Large intestine (tissue), 3 donors: Measurements from ENCODE around the gene ETV4. TPM values are rescaled to one million over a fixed set of nuclear protein-coding genes. Genes with fewer than 3 reads are reported as not detected.
A peak's percentile ranks its signal among the peaks of the same experiment; 100 is the strongest.

ENCODE experiments used
- DNase-seq, 2 donors: peaks; one replicate each; pipeline versions ENCODE4 v3.0.0 to v3.0.0-alpha.2; 2013
- H3K27ac ChIP-seq: one replicate; pipeline ENCODE4 v1.5.1; 2013; ENCODE audit warnings: low read length
- H3K27me3 ChIP-seq: 2 replicates; pipeline ENCODE4 v1.6.1; 2013; ENCODE audit warnings: low read length; ENCODE audit not compliant: control insufficient read depth, insufficient read depth
- H3K36me3 ChIP-seq: 2 replicates; pipeline ENCODE4 v1.6.1; 2013; ENCODE audit warnings: low read length; ENCODE audit not compliant: control insufficient read depth, insufficient read depth
- H3K4me1 ChIP-seq: one replicate; pipeline ENCODE4 v1.6.1; 2013; ENCODE audit warnings: low read length; ENCODE audit not compliant: control insufficient read depth, insufficient read depth
- H3K4me3 ChIP-seq: one replicate; pipeline ENCODE4 v1.5.1; 2013; ENCODE audit warnings: low read length
- H3K9me3 ChIP-seq: one replicate; pipeline ENCODE4 v1.6.1; 2013; ENCODE audit warnings: mild to moderate bottlenecking, low read depth, low read length, moderate library complexity; ENCODE audit not compliant: control insufficient read depth
- WGBS: methylation state at CpG from one replicate; pipeline ENCODE4 v1.1.5; 2013; ENCODE audit warnings: low lambda C conversion rate; ENCODE audit not compliant: insufficient coverage; 5-methylcytosine and 5-hydroxymethylcytosine counted together
- polyA plus RNA-seq: library from polyadenylated mRNA; unstranded; fragments of 120-200 nt; gene quantifications from one replicate; pipeline ENCODE4 v1.2.1, GENCODE V29; 2013

ETV4 gene
- polyA plus RNA-seq, 1 donor = 21.6 TPM

DNA sequence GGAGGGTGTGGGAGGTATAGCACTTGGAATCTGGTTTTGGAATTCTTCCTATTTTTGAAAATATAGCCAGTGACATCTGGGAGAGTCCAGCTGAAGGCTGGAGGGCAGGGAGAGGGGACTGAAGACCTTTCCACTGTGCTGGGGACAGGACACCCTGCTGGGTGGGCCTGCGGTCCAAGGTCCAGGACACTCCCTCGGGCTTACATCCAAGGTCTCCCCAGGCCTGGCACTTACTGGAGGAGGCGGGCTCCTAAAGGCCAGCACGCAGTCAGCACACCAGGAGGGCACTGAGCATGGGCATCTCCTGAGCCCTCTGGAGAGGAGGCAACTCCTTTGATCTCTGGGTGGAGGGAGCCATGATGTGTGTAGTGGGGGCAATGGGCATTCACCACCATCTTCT is 35.5 kb upstream of the ETV4 start:
- H3K27ac ChIP-seq = peak overlapping the region; percentile 39
- peaks cover 56% of the 10 kb centered on the region for H3K4me1 ChIP-seq
- H3K27me3 ChIP-seq = no peaks in the 10 kb centered on the region
- peak; percentile 67 to 80 for DNase-seq
- H3K36me3 ChIP-seq = no peaks in the 10 kb centered on the region
- 60% methylated on average over 1 of the region's 4 CpGs for WGBS
- H3K9me3 ChIP-seq = no peaks in the 10 kb centered on the region
- no peak overlapping the region for H3K4me3 ChIP-seq

DNA sequence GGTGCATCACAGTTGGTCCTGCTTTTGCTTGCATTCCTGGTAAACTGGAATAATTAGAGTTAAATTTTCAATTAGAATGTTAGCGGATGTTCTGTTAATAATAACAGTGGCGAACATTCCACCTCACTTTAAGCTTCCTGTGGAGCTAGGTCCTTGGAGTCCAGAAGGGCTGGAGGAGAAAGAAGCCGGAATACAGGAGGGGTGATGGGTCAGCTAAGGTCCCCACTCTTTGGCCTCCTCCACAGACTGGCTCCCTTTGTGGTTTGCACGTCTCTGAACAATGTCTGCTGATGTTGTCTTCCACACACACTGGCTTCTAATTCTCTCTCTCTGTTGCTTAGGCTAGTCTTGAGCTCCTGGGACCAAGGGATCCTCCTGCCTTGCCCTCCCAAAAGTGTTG is 35.0 kb upstream of the ETV4 start:
- Histone ChIP-seq H3K9me3 (no peaks in the 10 kb centered on the region), H3K27me3 (no peaks in the 10 kb centered on the region), H3K4me1 (peaks cover 60% of the 10 kb centered on the region), H3K36me3 (no peaks in the 10 kb centered on the region), H3K27ac (peak overlapping the region; percentile 39), H3K4me3 (no peak overlapping the region)
- WGBS = no CpG with 5 or more reads among the region's 4 CpGs
- peak in 1 of 2 donors; percentile 28 for DNase-seq

DNA sequence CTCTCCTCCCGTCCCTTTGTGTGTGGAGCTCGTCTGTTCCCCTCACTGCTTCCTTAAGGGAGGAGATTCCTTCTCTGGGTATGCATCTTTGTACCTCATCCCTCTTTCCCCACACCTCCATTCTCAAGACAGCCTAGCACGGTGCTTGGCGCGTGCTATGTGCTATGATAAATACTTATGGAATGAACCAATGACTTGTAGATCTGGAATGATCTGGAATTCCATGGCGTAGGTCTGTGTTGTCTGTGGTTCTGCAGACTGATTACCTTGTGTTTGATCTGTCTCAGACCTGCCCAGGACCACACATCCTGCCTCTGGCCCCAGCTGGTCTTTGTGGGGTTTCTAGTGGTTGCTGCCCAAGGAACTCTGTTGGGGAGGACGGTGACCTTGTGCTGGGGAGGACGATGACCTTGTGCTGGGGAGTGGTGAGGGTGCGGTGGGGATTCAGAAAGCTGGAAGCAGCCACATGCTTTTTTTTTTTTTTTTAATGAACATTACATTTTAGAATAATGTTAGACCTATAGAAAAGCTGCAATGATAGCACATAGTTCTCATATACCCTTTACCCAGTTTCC is 33.5 kb upstream of the ETV4 start:
- Histone ChIP-seq H3K27ac (peak overlapping the region; percentile 64), H3K4me3 (no peak overlapping the region), H3K27me3 (no peaks in the 10 kb centered on the region), H3K9me3 (no peaks in the 10 kb centered on the region), H3K36me3 (no peaks in the 10 kb centered on the region), H3K4me1 (peaks cover 65% of the 10 kb centered on the region)
- DNase-seq = peak; percentile 48 to 70
- WGBS = no CpG with 5 or more reads among the region's 9 CpGs

DNA sequence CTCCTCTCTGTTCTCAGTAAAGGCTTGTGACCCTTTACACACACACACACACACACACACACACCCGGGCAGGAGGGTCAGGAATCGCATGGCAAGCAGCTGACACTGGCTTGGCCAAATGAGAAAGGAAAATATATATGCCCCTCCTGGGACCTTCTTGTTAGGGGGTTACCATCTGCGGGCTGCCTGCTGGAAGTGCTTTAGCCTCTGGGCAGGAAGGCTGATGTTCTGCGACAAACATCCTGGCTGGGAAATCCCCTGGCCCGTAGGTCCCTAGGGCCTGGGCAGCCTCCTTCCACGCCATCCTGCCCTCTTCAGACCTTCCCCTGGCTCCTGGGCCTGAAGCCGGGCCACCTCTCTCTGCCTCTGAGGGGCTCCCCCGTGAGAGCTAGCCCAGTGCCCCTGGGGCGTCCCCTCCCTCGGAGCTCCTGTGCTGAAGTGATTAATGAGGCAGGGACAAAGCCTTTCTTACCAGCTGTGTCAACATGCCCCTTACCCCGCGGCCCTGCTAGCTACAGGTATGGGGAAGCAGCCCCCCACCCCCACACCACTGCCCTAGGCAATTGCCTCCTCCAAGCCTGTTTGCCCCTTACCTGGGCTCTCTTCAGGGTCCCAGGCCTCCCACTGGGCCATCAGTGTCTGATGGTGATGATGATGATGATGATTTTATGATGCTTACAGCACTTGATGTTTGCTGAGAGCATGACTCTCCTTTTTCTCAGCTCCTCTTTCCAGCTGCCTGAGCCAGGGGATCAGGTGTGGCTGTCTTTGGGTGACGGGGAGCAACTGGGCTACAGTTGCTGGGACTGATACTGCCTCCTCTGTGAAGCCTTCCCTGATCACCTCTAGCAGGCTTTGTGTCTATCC is 32.8 kb upstream of the ETV4 start:
- peak; percentile 77 to 90 for DNase-seq
- Histone ChIP-seq H3K36me3 (no peaks in the 10 kb centered on the region), H3K27me3 (no peaks in the 10 kb centered on the region), H3K4me1 (peaks cover 67% of the 10 kb centered on the region), H3K4me3 (no peak overlapping the region), H3K9me3 (no peaks in the 10 kb centered on the region), H3K27ac (peak overlapping the region; percentile 64)
- 20% methylated on average over 2 of the region's 13 CpGs for WGBS

DNA sequence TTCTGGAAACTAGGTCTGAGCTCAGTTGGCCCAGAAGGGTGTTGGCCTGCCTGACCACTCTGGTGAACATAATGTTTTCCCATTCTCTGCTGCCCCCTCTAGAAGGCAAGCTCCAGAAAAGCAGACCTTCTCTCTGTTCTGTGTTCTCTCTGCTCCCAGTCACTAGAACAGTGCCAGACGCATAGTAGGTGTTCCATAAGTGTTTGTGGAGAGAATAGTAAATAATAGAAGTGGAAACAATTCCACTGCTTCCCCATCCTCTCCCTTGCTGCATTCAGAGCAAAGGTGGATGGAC is 32.2 kb upstream of the ETV4 start:
- Histone ChIP-seq H3K27ac (peak overlapping the region; percentile 64), H3K9me3 (no peaks in the 10 kb centered on the region), H3K4me3 (no peak overlapping the region), H3K4me1 (peaks cover 65% of the 10 kb centered on the region), H3K36me3 (no peaks in the 10 kb centered on the region), H3K27me3 (no peaks in the 10 kb centered on the region)
- no peak for DNase-seq
- no CpG with 5 or more reads among the region's 1 CpG for WGBS

DNA sequence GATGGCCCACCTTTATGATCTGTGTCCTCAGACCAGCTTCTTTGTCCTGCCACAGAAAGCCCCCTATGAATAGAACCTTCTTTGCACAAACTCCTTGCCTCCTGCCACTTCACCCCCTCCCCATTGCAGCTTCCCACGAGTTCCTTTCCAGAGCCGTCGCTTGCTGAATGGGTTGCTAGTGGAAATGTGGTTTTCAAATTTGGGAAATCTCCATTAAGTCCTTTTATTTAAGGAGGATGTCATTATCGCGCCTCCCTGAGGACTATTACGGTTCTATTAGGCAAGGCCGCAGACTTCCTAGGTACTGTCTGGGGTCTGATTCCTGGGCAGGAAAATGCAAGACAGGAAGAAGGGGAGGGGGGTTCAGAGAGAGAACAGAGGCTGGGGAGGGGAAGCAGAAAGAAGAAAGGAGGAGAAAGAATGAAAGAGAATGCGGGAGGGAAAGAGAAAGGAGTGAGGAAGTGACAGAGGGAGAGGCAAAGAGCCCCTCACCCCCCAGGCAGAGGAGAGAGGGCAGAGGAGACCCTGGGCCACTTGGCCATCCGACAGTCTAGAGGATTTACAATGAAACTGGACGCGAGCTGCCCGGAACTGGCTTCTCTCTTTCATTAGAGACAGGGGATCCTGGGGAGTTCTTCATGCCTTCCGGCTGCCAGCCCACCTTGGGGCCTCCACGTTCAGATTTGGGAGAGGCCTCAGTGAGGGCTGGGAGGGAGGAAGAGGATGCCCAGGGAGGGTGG is 31.7 kb upstream of the ETV4 start:
- Histone ChIP-seq H3K4me3 (no peak overlapping the region), H3K27me3 (no peaks in the 10 kb centered on the region), H3K9me3 (no peaks in the 10 kb centered on the region), H3K36me3 (no peaks in the 10 kb centered on the region), H3K4me1 (peaks cover 68% of the 10 kb centered on the region), H3K27ac (peak overlapping the region; percentile 64)
- WGBS = 100% methylated on average over 1 of the region's 14 CpGs
- DNase-seq = peak in 1 of 2 donors; percentile 1

DNA sequence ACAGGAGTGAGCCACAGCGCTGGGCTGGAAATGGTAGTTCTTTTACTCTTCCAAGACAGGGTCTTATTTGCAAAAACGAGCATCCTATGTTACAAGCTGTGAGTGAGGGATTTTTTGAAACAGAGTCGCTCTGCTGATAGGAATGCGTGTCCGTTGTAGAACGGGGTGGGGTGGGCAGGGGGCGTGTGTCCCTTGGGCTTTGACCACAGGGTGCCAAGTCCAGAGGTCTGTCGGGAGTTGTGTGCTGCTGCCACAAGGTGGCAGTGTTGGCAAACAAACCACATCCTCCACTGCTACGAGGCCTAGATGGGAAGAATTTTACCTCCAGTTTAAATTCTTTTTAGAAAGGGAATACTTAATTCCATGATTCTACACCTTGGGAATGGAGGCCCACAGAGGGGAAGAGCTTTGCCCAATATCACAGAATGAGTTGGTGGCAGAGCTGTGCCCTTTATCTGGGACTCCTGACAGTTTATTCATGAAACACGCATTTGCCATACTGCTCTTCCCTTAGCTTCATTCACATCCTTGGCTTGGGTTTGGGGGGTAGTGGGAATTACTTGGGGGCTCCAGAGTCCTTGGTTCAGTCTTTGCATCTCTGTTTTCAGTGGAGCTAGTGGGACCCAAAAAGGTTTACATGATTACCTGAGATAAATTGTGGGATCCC is 30.6 kb upstream of the ETV4 start:
- no peak overlapping the region for H3K4me3 ChIP-seq
- H3K36me3 ChIP-seq = no peaks in the 10 kb centered on the region
- no peaks in the 10 kb centered on the region for H3K27me3 ChIP-seq
- DNase-seq = peak; percentile 83 to 86
- H3K9me3 ChIP-seq = no peaks in the 10 kb centered on the region
- no CpG with 5 or more reads among the region's 10 CpGs for WGBS
- peaks cover 68% of the 10 kb centered on the region for H3K4me1 ChIP-seq
- H3K27ac ChIP-seq = no peak overlapping the region

DNA sequence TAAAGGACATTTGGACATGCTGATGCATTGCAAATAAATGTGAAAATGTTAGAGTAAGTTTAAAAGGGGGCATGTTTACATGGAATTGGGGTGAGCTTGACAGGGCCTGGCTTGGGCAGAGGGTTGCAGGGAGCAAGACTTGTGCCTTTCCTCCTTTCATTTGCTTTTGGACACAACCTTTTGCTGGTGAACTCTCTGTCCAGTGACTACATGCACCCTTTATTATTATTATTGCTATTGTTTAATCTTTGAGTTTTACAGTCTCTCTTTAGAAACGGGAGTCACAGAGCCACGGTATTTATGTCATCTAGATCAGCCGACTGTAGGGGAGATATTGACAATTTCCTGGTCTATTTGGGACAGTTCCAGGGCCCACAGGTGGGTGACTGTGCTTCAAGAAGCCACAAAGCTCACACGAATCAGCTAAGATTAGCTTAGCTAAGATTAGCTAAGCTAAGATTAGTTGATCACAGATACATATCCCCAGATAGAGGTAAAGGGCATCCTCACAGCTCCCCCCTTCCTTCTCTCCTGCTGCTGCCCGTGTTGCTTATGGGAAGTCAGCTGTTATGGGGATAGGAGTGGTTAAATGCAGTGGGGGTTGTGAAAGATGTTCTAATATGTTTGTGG is 28.9 kb upstream of the ETV4 start:
- WGBS = no CpG with 5 or more reads among the region's 5 CpGs
- peak overlapping the region; percentile 74 for H3K27ac ChIP-seq
- H3K4me3 ChIP-seq = no peak overlapping the region
- peak in 1 of 2 donors; percentile 45 for DNase-seq
- peaks cover 59% of the 10 kb centered on the region for H3K4me1 ChIP-seq
- no peaks in the 10 kb centered on the region for H3K36me3 ChIP-seq
- no peaks in the 10 kb centered on the region for H3K27me3 ChIP-seq
- no peaks in the 10 kb centered on the region for H3K9me3 ChIP-seq

DNA sequence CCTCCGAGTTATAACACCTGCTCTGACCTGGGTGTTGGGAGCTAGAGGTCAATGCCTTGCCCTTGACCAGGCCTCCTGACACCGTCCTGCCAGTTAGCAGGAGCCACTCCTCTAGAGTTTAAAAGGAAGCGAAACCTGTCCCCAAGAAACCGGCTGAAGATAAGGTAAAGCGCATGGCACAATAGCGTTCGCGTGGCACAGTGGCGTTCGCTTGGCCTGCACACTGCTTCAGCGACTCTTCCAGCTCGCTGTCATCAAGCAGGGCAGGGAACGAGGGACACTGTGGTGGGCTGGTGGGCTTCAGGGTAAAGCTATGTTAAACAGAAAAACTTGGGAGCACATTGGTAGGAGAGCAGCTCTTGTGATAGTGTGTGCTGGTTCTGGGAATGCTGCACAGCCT is 28.2 kb upstream of the ETV4 start:
- Histone ChIP-seq H3K4me3 (no peak overlapping the region), H3K36me3 (no peaks in the 10 kb centered on the region), H3K4me1 (peaks cover 53% of the 10 kb centered on the region), H3K27ac (peak overlapping the region; percentile 74), H3K9me3 (no peaks in the 10 kb centered on the region), H3K27me3 (no peaks in the 10 kb centered on the region)
- no CpG with 5 or more reads among the region's 13 CpGs for WGBS
- peak; percentile 52 to 82 for DNase-seq
